NCI-H69 (cell line): Measurements from ENCODE around the gene PRSS38.

Experiments
- DNase-seq: peaks from one replicate; lab custom pipeline; 2025; lab: John Stamatoyannopoulos, UW

PRSS38 gene

DNA sequence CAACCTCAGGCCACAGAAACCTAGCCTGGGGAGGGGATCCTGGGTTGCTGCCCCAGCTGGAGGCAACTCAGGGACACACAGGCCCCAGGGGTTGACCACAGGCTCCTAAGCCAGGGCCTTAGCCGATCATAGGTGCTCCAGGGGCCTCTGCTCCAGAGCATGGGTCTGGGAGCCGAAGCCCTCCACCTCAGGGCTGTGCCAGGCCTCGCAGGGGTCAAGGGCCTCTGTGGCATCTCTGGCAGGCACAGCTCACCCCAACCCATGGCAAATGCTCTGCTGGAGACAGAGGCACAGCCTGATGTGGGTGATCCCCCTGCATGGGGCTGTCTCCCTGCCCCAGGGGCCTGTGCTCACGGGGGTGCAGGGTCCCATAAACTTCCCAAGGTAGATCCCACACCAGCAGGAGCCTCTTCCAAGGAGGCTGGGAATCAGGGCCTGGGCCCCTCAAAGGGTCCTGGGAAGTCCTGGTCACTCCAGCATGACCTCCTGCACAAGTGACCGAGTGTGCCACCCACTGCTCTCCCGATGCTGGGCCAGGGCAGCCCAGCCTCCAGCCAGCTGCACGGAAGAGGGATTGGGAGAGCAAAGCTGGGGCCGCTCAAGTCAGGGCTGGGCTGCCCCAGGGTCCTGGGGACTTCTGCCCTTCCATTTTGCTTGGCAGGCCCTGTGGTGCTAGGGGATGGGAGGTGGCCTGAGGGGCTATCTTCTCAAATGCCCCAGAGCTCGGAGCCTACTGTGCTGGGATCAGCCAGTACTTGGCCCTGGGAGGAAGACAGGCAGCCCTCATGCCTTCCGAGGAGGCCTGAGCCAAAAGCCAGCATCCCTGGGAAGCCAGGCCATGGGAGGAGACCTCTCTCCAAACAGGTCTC, 22.2 kb upstream of the PRSS38 start:
- DNase-seq = no peak

DNA sequence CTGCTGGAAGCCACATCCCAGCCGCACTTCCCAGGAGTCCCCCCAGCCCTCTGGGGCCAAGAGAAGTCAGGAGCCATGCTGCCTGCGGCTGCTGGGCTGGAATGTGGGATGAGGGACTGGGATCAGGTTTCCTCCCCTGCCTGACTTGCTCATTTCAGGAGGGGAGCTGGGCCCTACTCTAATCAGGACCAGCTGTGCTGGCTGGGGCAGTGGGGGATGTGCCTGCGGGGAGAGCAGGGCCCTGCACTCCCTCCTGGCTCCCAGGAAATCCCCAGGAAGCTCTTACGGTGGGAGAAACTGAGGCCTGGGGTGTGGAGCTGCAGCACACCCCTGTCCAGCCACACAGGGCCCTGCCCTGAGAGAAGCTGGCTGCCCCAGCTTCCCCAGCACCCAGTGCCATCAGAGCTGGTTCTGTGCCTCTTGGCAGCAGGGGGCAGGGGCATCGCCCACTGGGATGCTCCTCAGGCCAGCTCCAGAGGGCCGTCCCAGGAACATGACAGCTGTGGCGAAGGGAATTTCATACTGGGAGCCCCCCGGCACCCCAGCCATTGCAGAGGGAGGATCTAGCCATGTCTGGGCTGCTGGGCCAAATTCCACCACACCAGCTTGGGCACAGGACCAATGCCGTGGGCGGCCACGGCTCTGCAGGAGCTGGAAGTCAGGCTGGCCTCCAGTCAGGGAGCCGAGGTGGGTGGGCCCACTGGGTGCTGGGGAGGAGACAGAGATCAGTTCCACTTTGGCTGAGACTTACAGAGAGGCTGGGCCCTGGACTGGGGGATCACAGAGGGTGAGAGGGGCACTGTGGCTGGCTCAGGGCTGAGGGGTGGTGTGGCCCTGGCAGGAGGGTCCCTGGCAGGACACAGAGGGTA, 21.3 kb upstream of the PRSS38 start:
- peak; percentile 75 for DNase-seq

DNA sequence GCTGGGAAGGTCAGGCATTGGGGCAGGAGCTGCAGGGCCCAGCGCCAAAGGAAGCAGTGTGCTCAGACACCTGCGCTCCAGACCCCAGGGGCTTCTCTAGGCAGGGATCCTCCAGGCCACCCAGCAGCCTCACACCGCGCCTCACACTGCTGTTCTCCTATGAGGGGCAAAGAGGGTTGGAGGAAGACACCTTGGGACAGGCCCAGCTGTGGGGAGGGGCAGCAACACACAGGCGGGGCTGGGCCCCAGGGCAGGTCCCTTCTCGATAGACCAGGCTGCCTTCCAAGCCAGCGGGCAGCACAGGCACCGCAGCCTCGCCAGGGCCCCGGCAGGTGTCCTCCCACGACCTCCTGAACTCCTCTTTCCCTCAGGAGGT, 20.7 kb upstream of the PRSS38 start:
- no peak for DNase-seq

DNA sequence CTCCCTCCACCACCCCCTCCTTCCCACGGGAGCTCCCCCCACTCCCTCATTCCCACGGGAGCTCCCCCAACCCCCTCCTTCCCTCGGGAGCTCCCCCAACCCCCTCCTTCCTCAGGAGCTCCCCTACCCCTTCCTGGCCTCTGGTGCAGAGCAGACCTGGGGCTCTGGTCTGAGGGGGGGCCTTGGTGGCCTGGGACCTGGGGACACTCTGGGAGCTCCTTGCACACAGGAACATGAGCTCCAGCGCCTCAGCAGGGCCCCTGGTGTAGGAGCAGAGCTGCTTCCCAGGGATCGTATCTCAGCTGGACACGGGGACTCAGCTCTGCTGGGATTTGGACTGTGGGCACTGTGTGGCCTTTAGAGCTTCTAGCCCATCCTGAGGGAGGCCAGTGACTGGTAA, 19.7 kb upstream of the PRSS38 start:
- no peak for DNase-seq

DNA sequence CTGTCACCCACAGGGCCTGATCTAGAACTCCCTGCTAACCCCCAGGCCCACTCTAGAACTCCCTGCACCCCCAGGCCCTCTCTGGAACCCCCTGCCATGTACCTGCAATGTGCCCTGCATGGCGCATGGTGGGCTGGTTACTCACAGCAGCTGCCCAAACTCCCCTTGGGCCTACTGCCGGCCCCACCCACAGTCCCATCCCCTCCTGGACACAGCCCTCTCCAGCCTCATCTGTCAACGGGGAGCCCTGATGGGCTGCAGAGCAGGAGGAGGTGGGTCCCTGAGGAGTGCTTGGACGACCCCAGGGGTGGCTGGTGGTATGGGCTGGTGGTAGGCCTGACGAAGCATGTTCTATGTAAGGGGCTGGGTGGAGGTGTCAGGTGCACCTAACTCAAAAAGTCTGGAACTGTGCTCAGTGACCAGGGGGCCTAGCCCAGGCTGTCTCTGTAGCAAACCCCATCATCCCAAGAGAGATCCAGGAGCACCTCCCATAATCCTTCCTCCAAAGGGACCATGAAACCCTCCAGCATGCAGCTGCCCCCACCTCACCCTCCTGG, 19.0 kb upstream of the PRSS38 start:
- no peak for DNase-seq

DNA sequence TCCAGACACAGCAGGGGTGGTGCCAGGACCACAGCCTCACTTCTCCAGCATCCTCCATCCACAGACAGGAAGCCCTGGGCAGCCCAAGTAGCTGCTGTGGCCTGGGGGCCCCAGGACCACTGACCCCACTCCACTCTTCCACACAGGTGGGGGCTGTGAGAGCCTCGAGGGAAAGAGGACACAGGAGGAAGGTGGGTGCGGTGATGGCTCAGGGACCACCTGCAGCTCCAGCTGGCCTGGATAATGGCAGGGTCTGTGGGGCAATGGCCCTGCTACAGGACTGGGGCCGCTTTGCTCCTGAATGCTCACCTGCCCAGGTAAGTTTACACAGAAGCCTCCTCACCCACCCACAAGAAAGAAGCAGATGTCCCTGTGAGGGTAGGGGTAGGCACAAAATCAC, 18.3 kb upstream of the PRSS38 start:
- DNase-seq = no peak

DNA sequence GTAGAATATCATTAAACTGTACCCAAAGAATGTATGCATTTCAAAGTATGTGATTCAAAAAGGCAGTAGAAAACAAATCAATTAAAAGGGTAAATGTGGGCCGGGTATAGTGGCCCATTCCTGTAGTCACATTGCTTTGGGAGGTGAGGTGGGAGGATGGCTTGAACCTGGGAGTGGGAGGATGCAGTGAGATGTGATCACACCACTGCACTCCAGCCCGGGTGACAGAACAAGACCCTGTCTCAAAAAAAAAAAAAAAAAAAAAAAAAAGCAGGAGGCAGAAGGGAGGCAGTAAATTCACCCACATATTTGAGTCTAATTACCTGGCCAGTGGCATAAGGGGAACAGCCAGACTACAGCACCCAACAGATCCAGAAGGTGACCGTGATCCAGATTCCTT, 17.9 kb upstream of the PRSS38 start:
- DNase-seq = no peak

DNA sequence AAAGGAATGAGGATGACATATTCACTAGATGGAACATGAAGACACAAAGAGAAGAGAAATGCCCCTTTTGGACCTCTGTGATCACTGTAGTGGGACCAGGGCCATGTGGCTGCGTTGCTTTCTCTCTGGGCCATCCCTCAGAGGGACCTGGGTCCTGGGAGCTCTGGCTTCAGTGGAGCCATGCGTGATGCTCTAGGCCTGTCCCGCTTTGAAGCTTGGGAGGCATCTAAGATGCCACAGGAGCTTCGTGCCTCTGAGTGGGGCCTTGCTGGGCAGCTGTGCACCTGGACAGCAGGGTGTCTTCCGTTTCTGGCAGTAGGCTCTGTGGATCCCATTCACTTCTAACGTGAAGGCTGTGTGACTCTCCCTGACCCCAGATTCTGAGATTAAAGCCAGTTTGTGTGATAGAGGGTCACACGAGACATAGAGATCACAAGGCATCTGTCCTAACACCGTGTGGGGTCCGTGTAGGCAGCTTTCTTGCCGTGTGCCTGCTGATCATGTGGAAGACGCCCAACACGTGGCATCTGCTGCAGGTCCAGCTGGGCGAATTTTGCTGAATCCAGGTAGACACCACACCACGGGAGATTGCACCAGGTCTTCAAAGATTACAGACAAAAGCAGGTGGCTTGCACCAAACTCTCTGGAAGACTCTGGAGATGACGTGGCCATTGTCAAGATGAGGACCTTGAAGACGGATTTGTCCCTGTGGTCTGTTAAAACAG, 17.2 kb upstream of the PRSS38 start:
- no peak for DNase-seq

DNA sequence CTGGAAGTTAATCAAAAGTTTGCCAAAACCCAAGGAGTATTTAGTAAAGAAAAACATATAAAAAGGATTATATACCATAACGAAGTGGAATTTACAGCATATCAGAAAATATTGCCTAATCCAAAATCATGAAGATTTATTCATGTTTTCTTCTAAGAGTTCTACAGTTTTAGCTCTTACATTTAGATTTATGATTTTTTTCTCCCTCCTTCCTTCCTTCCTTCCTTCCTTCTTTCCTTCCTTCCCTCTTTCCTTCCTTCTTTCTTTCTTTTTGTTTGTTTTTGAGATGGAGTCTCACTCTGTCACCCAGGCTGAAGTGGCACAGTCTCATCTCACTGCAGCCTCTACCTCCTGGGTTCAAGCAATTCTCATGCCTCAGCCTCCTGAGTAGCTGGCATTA, 15.7 kb upstream of the PRSS38 start:
- no peak for DNase-seq

DNA sequence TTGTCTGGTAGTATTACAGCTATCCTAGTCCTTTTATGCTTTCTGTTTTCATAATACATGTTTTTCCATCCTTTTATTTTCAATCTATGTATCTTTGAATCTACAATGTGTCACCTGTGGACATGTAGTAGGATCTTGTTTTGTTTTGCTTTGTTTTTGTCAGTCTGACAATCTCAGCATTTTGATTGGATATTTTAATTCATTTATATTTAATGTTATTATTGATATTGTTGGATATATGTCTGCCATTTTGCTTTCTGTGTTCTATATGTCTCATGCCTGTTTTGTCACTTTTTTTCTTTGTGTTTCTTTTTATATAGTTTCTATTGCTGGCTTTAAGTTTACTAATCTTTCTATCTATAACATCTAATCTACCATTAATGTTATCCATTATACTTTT, 11.5 kb upstream of the PRSS38 start:
- DNase-seq = no peak

DNA sequence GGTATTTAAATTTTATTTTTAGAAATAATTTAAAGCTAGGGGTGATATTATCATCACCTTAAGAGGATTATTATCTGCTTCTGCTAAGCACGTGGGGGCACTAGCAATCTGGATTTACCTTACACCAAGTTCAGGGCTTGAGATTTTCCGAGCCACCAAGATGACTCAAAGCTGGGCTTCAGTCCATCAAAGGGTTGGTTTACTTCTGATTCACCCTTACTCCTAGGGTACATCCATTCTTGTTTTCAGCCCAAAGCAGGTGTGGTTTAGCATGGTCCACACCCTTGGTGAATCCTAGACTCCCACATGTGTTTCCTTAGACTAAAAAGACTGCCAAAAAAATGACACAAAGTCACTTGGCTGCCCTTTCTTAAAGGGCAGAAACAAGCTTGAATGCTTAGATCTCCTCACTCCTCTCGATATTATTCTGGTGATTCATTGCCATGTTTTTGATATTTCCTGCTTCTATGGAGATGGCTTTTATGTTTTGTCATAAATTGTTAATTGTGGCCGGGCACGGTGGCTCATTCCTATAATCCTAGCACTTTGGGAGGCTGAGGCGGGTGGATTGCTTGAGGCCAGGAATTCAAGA, 9.8 kb upstream of the PRSS38 start:
- no peak for DNase-seq

DNA sequence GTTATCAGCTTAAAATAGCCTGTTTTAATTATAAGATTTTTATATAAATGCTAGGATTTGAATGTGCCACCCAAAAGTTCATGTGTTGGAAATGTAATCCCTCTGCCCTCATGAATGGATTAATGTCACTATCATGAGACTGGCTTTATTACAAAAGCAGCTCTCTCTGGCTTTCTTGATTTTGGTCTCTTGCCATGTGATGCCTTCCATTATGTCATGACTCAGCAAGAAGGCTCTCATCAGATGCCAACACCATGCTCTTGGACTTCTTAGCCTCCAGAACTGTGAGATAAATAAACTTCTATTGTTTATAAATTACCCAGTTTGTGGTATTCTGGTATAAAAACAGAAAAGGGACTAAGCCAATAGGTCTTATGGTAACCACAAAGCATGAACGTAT, 6.9 kb upstream of the PRSS38 start:
- no peak for DNase-seq

DNA sequence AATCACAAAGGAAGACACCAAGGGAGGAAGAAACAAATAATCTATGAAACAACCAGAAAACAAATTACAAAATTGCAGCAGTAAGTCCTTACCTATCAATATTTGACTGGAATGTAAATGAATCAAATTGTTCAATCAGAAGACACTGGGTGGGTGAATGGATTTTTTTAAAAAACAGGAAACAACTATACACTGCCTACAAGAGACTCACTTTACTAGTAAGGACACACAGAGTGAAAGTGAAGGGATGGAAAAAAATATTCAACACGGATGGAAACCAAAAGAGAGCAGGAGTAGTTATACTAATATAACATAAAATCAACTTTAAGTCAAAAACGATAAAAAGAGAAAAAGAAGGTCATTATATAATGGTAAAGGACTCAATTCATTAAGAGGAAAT, 6.4 kb upstream of the PRSS38 start:
- DNase-seq = no peak

DNA sequence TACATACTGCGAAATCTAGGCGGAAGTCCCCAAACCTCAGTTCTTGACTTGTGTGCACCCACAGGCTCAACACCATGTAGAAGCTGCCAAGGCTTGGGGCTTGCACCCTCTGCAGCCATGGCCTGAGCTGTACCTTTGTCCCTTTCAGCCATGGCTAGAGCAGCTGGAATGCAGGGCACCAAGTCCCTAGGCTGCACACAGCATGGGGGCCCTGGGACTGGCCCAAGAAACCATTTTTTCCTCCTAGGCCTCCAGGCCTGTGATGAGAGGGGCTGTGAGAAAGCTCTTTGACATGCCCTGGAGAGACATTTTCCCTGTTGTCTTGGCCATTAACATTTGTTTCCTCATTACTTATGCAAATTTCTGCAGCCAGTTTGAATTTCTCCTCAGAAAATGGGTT, 1.5 kb upstream of the PRSS38 start:
- no peak for DNase-seq

DNA sequence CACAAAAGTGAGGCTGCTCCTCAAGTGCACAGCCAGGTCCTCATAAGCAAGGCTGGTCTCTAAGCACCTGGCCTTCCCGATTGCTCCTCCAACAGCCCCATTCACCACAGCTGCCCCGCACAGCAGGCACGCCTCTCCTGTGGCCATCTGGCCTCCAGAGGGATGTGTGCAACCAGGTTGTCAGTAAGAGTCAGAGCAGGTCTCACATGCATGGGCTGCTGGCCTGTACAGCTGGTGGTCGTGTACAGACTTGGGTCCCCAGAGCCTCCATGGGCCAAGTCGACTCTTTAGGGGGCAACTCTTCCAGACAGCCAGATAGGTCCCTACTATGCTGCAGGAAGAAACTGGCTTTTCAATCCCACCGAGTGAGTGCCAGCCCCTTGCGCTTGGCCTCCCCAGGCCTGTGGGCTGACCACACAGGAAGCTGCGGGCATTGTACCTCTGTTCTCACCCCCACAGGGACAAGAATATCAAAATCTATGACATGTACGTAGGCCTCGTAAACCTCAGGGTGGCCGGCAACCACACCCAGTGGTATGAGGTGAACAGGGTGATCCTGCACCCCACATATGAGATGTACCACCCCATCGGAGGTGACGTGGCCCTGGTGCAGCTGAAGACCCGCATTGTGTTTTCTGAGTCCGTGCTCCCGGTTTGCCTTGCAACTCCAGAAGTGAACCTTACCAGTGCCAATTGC, 1.4 kb downstream of the PRSS38 start:
- no peak for DNase-seq

DNA sequence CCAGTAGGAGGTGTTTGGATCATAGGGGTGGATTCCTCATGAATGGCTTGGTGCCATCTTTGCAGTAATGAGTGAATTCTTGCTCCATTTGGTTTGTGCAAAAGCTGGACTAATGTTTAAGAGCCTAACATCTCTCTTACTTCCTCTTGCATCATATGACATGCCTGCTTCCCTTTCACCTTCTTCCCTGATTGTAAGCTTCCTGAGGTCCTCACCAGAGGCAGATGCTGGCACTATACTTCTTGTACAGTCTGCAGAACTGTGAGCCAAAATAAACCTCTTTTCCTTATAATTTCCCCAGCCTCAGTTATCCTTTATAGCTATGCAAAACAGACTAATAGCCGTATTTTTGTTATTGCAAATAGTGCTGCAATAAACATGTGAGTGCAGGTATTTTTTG, 8.1 kb downstream of the PRSS38 start:
- no peak for DNase-seq

DNA sequence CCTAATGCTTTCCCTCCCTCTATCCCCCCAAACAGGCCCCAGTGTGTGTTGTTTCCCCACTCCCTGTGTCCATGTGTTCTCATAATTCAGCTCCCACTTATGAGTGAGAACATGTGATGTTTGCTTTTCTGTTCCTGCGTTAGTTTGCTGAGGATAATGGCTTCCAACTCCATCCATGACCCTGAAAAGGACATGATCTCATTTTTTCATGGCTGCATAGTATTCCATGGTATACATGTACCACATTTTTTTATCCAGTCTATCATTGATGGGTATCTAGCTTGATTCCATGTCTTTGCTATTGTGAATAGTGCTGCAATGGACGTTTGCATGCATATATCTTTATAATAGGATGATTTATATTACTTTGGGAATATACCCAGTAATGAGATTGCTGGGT, 8.7 kb downstream of the PRSS38 start:
- DNase-seq = no peak

DNA sequence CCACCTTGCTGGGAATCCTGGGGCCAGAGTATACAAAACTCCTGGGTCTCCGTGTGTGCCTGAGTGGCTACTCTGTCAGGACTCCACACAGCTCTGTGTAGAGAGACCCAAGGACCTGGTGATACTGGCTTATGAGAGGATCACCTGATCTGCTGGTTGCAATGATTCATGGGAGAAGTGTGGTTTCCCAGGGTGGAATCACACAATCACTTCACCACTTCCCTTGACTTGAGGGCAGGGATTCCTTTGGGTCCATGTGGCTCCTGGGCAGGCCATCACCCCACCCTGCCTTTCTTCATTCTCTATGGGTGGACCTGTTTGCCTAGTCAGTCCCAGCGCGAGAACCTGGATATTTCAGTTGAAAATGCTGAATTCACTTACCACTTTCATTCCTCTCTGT, 13.3 kb downstream of the PRSS38 start:
- DNase-seq = no peak

DNA sequence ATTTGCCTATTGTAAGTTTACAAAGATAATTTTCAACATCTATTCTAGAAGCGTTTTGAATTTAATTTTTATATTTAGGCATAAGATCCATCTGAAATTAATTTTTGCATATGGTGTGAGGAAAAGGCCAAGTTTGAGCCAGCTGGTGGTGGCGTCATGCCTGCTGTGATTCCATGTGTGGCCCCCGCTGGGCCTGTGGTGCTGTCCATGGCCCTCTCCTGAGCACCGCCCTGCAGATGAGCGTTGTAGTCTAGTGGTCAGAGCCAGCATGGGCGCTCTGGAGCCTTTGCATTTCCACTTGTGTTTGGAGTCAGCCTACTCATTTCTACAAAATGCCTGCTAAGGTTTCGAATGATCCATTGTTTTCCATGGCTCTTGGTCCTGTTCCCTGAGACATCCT, 22.7 kb downstream of the PRSS38 start:
- DNase-seq = no peak

DNA sequence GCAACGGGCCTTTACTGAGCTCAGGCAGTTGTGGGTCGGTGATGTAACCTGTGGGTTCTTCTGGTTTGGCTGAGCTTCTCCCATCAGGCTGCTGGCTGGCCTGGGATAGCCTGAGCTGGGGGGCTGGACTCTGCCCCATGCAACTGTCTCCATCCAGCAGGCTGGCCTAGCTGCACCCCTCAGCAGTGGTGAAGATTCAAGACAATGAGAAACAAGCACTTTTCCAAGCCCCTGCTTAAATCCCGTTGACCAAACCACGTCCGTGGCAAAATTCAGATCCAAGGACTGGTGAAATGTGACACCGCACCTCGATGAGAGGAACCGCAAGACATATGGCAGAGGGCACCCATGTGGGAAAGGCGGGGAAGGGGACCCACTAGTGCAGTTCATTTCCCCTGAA, 25.6 kb downstream of the PRSS38 start:
- no peak for DNase-seq
